NCI-H226 (cell line): ENCODE data around the gene SLC23A2.

ENCODE experiments used
- DNase-seq: peaks from one replicate; pipeline ENCODE4 v3.0.0-alpha.2; 2015

The SLC23A2 gene

DNA sequence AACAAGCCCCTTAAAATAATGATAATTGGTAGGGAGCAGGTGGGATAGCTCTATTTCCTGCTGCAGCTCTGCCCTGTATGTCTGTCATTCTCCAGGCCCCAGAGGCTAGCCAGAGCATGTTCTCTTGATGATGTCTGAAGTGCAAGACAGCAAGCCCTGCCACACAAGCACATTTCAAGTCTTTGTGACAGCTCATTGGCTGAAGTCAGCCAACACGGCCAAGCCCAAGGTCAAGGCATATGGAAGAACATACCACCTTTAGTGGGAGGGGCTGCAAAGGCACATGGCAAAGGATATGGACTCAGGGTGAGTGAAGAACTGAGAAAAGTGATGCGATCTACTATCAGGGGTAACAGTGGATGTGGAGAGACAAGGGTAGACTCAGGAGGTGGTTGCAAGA is 163.6 kb downstream of the SLC23A2 start:
- DNase-seq = no peak

DNA sequence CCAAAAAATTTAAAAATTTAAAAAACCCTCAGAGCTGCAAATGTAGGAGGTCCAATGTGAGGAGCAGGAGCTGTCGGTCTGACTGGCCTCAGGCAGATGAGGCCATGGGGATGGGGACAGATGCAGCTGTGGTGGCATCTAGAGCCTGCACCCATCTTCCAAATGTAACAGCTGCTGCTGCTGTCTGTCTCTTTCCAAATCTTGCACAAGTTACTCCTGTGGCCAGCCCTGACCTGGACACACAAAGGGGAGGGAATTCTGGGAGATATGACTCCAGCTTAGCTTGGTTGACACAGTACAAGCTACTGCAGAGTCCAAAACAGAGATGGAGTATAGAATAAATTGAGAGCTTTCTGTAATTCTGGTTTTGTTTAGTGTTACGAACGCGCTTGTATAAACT is 164.4 kb downstream of the SLC23A2 start:
- no peak for DNase-seq

DNA sequence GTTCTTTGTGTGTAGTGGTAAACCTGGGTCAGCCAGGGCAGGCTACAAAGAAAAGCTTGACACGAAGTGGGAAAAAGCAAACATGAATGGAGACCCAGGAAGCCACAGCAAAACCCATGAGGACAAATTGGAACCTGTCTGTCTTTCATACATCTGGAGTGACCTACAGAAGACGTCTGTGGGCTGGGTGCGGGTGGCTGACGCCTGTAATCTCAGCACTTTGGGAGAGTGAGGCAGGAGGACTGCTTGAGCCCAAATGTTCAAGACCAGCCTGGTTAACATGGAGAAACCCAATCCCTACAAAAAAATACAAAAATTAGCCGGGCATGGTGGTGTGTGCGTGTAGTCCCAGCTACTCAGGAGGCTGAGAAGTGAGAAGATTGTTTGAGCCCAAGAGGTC is 164.8 kb downstream of the SLC23A2 start:
- no peak for DNase-seq

DNA sequence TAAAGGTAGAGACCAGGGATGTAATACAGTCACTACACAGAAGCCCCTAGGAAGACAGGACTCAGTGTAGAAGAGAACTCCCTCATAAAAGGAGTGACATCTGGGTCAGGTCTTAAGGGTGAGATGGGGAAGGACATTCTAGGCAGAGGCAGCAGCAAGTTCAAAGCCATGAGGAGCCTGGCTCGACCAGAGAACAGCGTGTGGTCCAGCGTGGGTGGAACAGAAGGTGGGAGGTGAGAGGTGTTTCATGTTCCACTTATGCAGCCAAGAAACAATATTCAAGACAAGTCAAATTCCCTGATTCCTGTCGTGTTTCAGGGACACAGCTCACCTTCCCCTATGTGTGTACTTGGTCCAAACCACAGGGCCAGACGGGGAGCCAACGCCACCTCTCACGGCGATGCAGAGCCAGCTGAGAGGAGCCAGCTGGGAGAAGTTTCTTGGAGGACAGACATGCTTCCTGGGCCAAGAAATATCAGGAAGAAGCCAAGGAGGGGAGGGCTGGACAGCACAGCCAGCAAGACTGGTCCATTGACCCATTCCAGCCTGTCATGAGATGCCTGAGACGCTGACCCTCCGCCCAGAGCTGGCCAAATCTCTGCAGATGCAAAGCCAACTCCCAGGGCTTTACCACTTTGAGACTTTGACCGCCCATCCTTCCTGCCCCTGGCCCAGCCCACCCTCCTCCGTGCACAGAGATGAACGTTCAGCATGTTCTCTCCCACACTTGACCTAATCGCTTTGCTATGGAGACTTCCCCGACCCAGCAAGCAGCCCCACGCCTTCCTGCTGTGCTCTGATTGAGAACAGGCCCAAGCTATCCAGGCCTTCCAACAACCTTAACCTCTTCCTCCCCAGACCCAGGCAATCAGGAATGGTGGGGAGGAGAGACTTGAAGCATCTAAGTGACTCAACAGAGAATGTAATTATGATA is 165.8 kb downstream of the SLC23A2 start:
- no peak for DNase-seq

DNA sequence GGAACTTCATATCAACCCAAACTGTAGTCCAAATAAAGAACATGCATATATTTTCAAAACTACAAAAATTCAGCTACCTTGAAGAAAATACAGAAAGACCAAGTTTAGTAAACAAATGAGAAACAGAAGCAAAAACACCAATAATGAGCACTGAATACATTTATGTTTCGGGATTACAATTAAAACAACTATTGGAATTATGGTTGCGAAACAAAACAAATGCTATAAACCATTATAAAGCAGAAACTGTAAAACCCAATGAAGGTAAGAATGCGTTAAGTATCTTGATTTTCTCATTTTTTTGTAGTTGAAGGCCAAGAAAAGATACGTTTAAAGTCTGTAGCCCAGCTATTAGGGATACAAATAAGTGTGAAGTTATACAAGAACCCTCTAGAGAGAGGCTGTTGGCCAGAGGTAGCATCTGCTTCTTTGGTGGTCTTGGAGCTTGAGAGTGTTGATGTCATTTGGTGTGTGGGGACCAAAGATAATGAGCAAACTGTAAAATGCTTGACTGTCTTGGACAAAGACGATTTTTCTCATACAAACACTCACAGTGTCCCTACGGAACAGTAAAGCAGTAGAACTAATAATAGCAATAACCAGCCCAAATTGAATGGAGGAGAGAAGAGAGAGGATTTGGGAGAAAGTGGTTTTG is 168.1 kb downstream of the SLC23A2 start:
- DNase-seq = no peak

DNA sequence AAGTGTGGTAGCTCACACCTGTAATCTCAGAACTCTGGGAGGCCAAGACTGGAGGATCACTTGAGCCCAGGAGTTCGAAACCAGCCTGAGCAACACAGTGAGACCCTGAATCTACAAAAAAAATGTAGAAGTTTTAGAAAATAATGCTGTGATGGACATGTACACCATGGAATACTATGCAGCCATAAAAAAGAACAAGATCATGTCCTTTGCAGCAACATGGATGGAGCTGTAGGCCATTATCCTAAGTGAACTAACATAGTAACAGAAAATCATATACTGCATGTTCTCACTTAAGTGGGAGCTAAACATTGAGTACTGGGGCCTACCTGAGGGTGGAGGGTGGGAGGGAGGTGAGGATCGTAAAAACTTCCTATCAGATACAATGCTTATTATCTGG is 168.8 kb downstream of the SLC23A2 start:
- no peak for DNase-seq

DNA sequence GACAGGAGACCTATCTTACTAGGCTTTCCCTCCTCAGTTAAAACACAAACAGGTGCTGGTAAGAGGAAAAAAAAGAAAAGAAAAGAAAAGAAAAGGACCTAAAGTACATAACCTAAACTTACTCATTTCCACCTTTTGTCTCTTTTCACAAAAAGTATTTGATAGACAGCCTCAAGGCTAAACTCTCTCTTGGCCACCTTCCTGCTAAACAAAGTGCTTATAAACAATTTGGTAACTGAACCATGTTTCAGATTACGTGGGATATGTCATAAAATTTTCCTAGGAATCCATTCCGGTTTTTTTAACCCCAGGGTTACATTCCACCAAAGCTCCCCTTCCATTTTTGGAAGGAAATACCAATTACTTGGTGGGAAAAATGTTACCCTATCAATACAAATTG is 170.6 kb downstream of the SLC23A2 start:
- DNase-seq = no peak

DNA sequence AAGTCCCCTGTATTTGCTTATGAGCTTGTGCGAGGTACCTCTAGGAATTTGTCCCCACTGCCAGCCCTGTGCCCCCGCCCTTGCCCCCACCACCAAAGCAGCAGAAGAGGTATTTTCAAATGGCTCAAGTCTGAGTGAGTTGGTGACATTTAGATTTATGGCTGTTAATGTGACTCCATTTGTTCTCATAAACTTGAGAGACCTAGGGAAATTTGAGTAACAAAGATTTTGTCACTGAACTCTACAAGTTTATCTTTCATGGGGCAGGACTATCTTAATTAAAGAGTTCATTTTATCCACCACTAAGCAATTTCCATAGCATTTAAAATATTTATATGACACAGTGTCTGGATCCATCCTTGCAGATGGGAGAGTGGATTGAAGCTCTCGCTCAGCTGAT is 171.1 kb downstream of the SLC23A2 start:
- DNase-seq = no peak

DNA sequence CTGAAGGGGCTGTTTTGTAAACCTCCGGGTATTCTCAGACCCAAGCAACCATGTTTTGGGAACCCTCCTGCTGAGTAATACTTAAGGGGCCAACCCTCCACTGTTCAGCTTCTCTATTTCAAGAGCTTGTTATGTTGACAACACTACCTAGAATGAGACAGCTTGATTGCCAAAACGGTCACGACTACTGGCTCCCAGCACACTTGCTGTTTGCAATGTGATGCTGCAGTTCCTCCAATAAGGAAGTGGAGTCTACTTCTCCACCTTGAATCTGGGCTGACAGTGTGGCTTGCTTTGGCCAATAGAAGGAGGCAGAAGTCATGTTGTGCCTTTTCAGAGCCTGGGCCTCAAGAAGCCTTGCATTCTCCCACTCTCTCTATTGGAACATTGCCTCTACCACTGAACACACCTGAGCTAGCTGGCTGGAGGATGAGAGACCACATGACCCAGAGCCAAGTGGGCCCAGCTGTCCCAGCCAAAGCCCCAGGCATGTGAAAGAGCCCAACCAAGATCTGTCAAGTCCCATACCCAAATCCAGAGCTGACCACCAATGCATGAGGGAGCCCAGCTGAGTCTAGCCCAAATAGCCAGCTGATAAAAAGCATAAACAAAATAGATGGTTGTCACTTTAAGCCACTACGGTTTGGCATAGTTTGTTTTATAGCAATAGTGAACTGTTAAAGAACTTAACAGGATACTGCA is 171.6 kb downstream of the SLC23A2 start:
- no peak for DNase-seq

DNA sequence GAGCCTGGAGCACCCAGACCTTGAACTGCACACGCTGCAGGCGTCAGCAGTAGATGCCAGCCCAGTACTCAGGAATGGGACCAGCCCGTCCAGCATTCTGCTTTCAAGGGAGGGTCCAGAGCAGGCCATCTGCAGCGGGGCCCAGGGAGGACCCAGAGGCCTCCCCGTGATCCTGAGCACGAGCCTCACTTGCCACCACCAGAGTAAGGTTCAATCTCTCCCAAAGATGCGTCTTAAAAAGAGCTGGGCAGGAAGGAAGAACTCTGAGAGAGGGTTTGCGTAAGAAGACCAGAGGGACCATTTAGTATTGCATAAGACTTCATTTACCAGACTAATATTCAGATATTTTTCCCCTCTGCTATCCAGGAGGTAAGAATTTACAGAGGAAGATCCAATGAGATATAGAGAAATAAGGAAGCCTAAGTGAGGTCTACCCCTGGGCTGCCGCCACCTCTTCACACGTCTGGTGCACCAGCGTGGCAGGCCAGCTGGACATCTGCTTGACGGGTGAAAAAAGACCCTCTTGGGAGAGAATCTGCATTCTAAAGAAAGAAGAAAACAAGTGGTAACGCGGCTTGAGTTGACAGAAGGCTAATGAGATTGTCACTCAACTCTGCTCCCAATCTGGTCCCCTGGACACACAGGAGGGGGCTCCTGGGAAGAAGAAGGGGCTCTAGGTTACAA is 172.3 kb downstream of the SLC23A2 start:
- no peak for DNase-seq

DNA sequence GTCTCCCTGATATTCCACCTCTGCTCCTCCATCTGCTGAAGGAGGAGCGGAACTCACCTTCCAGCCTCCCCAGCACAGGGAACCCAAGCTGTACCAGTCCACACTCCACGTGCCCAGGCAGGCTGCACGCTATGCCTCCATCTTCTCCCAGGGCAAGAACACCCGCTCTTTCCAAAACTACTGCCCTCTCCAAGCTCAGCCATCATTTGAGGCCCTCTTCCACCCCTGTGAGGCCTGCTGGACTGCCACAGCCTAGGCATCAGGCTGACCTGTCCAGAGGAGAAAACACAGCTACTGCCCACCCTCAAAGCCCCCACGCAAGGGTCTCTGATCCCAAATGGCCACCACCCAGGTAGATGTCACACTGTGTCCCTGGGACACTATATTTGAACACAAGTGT is 179.7 kb downstream of the SLC23A2 start:
- DNase-seq = no peak

DNA sequence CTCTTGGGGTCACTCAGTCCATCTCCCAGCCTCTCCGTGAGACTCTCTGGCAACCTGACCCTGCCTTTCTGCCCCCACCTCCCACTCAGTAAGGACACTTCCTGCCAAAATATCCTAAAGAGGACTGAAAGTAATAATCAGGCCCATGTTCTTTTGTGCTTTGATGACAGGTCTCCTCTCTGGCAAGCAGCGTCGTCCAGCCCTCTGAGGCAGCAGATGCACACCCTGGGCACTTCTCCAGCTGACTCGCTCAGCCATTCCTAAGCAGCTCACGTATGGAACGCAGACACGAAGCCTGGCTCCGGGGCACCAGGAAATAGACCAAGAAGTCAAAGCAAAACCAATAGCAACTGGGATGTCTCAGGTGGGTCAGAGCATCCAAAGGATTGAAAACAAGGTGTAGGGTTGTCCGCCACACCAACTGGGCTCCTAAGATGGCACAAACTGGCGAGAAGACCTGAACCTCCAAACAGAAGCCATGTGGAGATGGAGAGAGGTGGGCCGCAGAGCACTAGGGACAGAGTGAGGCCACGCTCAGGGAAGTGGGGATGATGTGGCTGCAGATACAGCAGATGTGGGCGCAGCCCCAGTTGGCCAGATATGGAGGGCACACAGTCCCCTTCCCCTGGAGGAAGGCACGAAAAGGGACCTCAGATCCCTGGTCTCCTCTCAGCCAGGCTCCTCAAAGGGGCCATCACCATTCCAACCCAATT is 180.3 kb downstream of the SLC23A2 start:
- DNase-seq = peak; percentile 24

DNA sequence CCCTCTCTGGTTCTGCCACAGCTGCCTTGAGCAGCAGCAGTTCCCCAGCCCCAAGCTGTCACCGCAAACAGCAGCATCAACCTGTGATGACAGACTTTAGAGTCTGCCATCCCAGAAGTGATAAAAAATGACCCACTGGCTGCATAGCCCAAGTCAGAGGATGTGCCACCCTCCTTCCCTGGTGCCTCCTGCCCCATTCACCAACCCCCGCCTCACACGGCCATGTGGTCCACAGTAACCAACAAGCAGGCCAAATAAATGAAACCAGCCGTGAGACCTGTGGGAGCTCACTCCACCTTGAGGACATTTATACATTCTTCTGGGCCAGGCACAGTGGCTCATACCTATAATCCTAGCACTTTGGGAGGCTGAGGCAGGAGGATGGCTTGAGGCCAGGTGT is 181.4 kb downstream of the SLC23A2 start:
- DNase-seq = no peak

DNA sequence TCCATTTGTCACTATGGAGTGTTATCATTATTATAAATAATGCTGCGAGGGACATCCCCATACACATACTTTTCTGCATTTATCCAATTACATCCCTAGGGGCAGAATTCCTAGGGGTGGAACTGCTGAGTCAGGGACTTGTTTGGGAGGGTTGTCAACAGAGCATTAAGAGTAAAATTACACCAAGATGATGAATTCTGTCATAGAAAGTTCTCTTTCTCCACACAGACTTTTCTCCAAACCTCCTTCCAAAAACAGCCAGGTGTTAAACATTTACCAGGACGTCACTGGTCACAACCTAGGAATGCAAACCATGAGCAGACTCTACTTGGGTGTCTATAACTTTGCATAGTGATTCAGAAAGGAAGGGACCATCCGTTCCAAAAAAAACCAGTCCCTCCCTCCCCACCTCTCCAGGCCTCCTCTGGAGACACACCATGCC is 184.1 kb downstream of the SLC23A2 start:
- DNase-seq = no peak

DNA sequence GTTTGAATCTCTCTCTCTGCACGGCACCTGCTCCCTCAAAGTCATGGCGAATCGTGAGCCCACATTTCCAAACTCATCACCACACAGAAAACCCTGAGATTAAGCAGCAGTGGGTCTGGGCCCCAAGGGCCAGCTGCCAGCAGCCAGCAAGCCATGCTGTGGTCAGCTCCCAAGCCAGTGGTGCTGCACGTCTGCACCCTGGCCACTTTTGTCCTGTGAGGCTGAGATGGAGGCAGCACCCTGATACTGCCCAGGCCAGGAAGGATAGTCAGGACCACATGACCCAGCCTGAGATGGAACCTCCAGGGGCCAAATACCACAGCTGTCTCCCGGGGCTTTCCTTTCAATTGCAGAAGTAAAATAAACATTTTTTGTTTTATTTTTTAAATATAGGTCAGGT is 185.7 kb downstream of the SLC23A2 start:
- DNase-seq = no peak

DNA sequence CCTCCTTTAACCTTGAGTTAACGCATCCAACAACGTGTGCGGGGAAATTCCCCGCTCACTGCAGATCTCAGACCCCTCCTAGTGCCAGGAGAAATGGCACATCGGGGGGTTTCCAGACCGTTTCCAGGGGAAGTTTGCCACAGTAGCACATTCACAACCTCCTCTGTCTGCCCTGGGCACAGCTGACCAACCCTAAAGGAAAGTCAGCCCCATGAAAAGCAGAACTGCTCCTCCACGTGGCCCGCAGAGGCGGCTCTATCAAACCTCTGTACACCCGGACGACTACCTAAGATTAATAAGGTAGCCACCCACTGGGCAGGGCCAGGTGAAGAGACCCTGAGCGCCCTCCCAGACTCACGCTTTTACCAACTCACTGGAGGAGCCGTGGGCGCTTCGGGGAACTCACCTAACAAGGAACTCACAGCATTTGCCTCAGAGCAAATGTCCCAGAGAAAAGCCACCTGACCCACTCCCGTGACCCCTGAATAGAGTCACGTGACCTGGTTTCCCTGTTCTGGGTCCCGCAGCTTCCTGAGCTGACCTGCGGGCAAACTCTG is 186.5 kb downstream of the SLC23A2 start:
- DNase-seq = no peak

DNA sequence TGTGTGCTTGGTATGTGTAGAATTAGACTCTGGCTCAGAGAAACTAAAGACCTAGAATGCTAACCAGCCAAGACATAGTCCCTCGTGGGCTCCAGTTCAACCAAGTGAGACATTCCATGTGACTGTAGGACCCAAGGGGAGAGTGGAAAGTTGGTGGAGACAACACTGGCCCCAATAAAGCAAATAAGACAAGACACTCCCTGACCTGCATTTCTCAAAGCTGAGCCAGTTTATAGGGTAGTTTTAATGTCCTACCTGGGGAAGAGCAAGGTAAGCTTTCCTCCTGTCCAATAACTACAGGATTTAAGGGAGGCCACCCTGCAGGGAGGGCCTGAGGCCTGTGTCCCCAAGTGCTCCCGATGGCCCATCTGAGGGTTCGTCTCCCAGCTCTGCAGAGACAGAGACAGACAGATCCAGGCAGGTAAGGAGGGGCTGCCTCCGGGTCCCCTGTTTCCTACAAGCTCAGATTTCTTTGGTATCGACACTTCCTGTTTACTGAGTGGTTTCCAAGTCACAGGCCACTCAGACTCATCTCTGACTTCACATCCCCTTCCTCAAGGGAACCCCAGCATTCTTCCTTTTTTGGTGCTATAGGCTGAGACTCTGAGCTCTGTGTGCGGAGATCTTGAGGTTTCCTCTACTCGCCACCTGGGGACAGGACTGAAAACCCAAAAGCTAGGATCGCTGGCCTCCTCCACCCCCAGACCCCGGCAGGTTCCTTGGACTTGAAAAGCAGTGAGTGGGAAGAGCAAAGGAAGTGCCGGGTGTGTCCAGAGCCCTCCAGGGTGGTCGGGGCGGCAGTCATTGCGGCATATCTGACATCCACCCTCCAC is 187.2 kb downstream of the SLC23A2 start:
- DNase-seq = no peak

DNA sequence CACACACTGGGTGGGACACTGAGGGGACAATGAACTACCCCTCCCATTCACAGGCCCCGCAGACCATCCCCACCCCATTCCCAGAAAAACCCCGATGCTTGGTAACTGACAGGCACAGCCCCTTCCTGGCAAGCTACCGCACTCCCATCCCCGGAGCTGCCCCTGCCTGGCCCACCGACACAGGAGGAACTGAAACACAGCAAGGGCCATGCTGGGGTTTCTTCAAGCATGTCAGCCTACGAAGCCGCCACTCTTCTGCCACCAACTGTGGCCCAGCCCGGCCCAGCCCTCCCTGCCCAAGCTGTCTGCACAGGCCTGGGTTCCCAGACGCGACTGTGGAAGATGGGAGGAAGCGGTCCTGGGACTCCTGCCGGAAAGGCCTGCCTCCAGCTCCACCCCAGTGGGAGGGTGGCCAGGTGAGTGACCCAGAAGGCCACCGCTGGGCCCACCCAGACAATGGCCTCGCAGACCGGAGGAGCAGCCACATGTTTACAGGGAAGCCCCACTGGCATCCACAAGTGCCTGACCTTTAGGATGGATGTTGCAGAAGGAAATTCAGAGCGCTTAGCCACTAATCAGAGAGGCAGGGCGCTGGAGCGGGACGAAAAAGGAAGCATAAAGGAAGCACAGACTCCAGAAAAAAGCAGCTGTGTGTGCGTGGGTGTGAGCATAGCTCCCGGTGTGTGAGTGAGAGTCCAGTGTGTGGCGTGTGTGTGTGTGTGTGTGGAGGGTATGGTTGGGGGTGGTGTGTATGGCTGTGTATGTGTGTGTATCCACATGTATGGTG is 188.0 kb downstream of the SLC23A2 start:
- DNase-seq = no peak

DNA sequence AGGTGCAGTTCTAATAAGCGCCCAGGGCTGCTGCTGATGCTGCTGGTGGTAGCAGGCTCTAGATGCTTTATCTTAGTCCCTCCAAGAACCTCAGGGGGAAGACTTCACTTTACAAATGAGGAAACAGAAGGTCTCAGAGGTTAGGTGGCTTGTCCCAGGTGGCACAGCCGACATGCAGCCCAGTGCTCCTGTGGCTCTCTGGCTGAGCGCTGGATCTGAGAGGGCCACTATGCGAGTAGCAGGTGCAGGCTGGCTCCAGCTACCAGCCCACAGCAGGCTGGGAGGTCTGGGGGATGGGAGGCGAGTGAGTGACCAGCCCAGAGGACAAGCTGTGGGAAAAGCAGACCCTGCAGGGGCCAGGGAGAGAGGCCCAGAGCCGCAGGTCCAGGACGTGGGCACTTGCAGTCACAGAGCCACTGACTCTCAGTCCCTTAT is 188.7 kb downstream of the SLC23A2 start:
- no peak for DNase-seq

DNA sequence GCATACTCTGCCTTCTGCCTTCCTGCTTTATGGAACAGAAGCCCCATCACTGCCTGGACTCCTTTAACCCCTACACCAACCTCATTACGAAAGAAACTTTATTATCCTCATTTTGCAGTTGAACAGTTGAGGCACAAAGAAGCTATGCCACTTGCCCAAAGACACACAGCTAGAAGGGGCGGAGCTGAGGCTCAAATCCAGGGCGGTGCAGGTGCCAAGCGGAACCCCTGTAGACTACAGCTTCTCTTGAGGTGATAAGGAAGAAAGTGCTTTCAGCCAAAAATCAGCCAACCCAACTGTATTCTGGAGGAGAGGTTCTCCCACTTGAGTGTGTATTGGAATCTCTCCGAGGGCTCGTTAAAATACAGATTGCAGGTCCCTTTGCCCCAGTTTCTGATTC is 189.1 kb downstream of the SLC23A2 start:
- DNase-seq = no peak
